Hematopoietic multipotent progenitor cell treated with erythropoietin and hydrocortisone succinate and interleukin-3 and kit ligand, for 6 days (in vitro differentiated cells): Measurements from ENCODE around the gene HIGD1B.

ENCODE experiments used
- DNase-seq: peaks from one replicate; pipeline ENCODE4 v3.0.0-alpha.2; 2015

HIGD1B gene

GRCh38 chr17:44840274-44840673 is 7.4 kb upstream of the HIGD1B start:
- no peak for DNase-seq

GRCh38 chr17:44840936-44841335 is 6.7 kb upstream of the HIGD1B start:
- no peak for DNase-seq

GRCh38 chr17:44842748-44843147 is 4.9 kb upstream of the HIGD1B start:
- no peak for DNase-seq

- no peak for DNase-seq
Measured at GRCh38 chr17:44844390-44844830, 3.3 kb upstream of the HIGD1B start.

- DNase-seq, result no peak
Measured at GRCh38 chr17:44846206-44846605, 1.5 kb upstream of the HIGD1B start.

GRCh38 chr17:44848257-44848795 is 643 bp downstream of the HIGD1B start:
- no peak for DNase-seq

- DNase-seq, result no peak
Measured at GRCh38 chr17:44848961-44849489, 1.3 kb downstream of the HIGD1B start.

GRCh38 chr17:44850025-44850424 is 2.3 kb downstream of the HIGD1B start:
- DNase-seq, result no peak

- DNase-seq, result no peak
Measured at GRCh38 chr17:44850612-44851011, 2.9 kb downstream of the HIGD1B start.

- no peak for DNase-seq
Measured at GRCh38 chr17:44854192-44854591, 6.5 kb downstream of the HIGD1B start.

GRCh38 chr17:44859701-44860100 is 12.0 kb downstream of the HIGD1B start:
- no peak for DNase-seq

- DNase-seq, result peak; percentile 13
Measured at GRCh38 chr17:44862278-44862914, 14.7 kb downstream of the HIGD1B start.

GRCh38 chr17:44863061-44863918 is 15.6 kb downstream of the HIGD1B start:
- DNase-seq, result no peak

GRCh38 chr17:44864831-44865230 is 17.1 kb downstream of the HIGD1B start:
- DNase-seq, result no peak

GRCh38 chr17:44865231-44865660 is 17.6 kb downstream of the HIGD1B start:
- DNase-seq, result peak; percentile 89

- DNase-seq, result no peak
Measured at GRCh38 chr17:44865931-44866330, 18.2 kb downstream of the HIGD1B start.

- no peak for DNase-seq
Measured at GRCh38 chr17:44867841-44868240, 20.2 kb downstream of the HIGD1B start.

- no peak for DNase-seq
Measured at GRCh38 chr17:44871556-44871955, 23.9 kb downstream of the HIGD1B start.

GRCh38 chr17:44872131-44872768 is 24.6 kb downstream of the HIGD1B start:
- DNase-seq, result no peak

- no peak for DNase-seq
Measured at GRCh38 chr17:44875761-44876160, 28.1 kb downstream of the HIGD1B start.

- DNase-seq, result no peak
Measured at GRCh38 chr17:44877121-44877520, 29.4 kb downstream of the HIGD1B start.

GRCh38 chr17:44878627-44879221 is 31.0 kb downstream of the HIGD1B start:
- DNase-seq, result peak; percentile 69

- no peak for DNase-seq
Measured at GRCh38 chr17:44879376-44879775, 31.7 kb downstream of the HIGD1B start.
